Neural progenitor cell (in vitro differentiated cells): ENCODE measurements around the gene YBX2.

Source experiments
- EZH2 ChIP-seq: fragments of 200-600 bp; sonication (generic); IDR thresholded peaks from 2 replicates; pipeline ENCODE4 v1.6.1; 2017; ENCODE audit warnings: antibody characterized with exemption, mild to moderate bottlenecking, moderate library complexity
- EZH2phosphoT487 ChIP-seq: fragments of 200-600 bp; sonication (generic); IDR thresholded peaks from 2 replicates; pipeline ENCODE4 v1.6.1; 2017; ENCODE audit warnings: antibody characterized with exemption
- TF ChIP-seq, protein P1 (sequence below): fragments of 200-600 bp; sonication (generic); IDR thresholded peaks from 2 replicates; pipeline ENCODE4 v1.5.1; 2017; ENCODE audit warnings: antibody characterized with exemption, mild to moderate bottlenecking

DNA sequence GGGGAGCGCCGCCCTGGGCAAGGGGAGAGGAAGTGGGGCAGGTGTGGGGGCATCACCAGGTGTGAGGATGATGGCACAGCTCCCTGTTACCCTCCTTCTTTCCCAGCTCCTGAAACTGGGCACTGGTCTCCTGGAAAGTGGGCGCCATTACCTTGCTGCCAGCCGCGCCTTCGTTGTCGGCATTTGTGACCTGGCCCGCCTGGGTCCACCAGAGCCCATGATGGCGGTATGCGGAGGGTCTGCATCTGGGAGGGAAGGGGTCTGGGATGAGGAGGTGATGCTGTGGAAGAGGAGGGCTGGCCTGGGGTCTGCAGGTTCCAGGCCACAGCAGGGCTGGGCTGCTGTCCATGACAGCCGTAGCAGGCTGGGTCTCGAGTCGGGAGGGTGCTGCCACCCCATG, 47.4 kb upstream of the YBX2 start:
- TF ChIP-seq EZH2phosphoT487 (no peak), EZH2 (no peak)
- TF ChIP-seq, protein P1, sequence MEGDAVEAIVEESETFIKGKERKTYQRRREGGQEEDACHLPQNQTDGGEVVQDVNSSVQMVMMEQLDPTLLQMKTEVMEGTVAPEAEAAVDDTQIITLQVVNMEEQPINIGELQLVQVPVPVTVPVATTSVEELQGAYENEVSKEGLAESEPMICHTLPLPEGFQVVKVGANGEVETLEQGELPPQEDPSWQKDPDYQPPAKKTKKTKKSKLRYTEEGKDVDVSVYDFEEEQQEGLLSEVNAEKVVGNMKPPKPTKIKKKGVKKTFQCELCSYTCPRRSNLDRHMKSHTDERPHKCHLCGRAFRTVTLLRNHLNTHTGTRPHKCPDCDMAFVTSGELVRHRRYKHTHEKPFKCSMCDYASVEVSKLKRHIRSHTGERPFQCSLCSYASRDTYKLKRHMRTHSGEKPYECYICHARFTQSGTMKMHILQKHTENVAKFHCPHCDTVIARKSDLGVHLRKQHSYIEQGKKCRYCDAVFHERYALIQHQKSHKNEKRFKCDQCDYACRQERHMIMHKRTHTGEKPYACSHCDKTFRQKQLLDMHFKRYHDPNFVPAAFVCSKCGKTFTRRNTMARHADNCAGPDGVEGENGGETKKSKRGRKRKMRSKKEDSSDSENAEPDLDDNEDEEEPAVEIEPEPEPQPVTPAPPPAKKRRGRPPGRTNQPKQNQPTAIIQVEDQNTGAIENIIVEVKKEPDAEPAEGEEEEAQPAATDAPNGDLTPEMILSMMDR: no peak
